ENCODE data around the gene SNPH.

The SNPH gene

DNA sequence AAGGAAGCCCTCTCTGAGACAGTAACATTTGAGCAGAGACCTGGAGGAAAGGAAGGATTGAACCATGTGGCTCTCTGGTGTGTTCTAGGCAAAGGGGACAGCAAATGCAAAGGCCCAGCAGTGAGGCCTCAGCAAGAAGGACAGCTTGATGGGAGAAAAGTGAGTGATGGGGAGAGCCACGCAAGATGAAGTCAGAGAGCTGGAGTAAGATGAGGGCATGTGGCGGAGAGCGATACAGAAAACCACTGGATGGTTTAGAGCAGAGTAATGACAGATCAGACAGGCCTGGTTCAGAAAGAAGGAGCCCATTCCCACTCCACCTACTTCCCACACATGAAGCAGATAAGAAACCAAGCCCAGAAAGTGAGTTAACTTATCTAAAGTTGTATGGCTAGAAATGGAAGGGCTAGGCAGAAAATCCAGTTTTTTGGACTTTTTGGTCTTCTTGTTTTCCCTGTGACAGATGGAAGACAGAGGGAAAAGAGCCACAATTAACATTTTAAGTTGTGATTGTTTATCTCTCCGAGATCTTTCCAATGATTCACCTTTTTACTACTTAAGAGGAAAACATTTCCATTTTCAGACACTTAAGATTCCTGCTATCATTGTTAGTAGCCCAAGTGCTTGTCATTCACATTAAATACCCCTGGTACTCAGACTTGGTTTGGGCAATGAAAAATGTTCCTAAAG is 723 bp upstream of the SNPH start:
- DNase-seq = no peak

GRCh38 chr20:1265916-1266166 is 253 bp upstream of the SNPH start:
- no peak for DNase-seq

- no peak for DNase-seq
Measured at GRCh38 chr20:1267161-1267560, 1.1 kb downstream of the SNPH start.

GRCh38 chr20:1267809-1268374 is 1.8 kb downstream of the SNPH start:
- no peak for DNase-seq

DNA sequence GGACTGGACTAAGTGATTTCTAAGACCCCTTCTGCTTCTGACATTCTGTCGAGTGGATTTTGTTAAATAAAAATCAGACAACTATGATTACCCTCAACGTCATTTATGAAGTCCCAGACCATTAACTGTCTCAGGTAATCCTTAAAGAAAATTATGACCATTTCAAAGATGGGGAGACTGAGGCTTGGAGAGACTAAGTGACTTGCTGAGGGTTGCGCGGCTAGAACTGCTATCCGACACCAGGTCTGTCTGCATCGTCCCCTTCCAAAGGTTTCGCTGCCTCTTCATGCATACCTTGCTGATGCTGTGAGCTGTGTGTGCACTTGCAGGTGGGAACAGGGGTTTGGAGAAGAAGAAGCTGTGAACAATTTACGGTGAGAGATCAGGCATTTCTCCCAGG is 3.1 kb downstream of the SNPH start:
- no peak for DNase-seq

DNA sequence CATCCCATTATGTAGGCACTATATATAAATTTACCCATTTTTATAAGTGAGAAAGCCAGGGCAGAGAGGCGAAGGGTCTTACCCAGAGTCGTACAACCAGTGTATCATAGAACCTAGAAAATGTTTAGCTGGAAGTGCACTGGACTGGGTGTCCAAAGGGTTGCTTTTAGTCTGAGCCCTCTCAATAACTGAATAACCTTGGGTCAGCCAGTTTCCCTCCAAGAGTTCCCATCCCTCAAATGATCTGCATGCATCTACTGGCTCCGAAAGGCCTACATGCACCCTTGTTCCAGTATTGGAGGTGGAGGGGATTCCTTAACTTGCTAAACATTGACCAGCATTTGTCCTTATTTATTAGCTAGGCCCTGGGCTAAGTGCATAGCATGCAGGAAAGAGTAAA is 3.8 kb downstream of the SNPH start:
- DNase-seq = no peak

DNA sequence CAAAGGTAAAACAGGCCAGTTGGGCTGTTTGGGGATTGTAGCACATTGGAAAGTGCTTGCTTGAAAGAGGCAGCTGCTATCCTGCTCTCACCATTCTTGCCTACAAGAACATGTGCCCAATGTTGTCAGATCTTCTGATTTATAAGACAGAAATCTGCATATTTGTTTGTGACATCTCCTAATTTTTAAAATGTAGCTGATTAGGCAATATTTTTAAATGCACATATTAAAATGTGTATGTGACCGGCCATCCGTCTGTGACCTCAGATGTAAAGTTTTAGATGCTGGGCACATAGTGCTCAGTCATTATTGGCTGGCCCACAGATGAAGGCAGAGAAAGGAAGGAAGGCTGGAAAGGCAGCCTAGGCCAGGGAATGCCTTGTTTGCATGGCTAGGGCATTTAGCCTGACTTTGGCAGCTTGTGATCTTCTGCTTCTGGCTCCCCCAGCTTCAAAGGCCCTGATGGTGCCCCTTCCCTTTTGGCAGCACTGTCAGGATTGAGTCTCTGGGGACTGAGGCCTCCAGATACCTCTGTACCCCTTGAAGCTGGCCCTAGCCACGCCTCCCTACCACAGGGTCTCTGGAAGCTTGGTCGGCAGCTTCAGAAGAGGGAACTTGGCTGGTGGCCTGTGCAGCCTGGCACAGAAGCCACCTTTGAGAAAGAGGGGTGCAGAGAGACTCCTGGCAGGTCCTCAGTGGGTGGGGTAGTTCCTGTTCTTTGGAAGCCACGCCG is 6.4 kb downstream of the SNPH start:
- no peak for DNase-seq

DNA sequence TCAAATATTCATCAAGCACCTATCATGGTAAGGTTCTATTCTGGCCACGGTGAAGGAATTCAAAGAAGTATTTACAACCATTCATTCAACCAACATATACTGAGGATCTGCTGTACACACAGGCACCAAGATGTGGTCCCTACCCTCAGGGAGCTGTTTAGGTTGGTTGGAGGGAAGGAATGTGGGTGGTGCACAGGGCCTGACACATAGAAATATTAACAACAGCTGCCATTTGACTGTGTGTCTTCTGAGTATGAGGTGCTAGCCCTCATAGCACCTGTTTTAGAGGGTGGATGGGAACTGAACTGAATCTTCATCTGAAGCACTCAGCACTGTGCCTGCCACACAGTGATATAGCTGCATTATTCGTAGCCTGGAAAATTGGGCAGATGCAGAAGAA is 7.3 kb downstream of the SNPH start:
- DNase-seq = no peak

DNA sequence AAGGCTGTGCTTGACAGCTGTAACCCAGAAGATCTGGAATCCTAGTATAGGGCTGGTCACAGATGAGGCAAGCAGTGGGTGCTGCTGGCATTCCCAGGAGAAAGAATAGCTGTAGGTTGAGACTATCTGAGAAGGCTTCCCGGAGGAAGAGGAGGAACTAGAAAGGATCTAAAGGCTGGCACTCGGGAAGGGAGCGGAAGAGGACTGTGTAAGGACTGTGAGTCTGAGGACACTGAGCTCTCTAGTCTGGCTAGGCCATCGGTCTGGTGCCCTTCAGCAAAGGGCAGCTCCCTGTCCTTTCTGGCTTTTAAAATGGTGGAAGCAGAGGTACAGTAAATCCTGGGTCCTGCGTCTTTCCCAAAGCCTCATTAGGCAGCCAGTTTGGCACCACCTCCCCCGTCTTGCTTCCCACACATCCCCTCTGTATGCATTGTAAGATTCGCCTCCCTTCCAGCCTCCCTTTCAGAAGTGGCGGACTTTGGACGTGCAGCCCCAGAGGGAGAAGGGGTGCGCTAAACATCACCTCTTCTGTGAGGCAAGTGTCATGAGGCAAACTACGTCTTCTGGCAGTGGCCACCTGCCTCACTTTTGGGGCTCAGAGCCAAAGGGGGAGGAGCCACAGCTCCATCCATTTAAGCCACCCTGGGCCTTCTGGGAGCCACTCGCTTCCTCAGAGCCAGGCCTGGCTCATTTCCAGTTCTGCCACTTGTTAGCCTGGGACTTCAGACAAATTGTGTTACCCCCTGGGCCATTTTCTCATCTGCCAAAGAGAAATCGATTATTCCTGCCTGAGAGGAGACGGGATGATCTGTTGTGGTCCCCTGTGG is 8.6 kb downstream of the SNPH start:
- no peak for DNase-seq

- no peak for DNase-seq
Measured at GRCh38 chr20:1275919-1276318, 9.8 kb downstream of the SNPH start.

- DNase-seq = no peak
Measured at GRCh38 chr20:1277529-1278322, 11.6 kb downstream of the SNPH start.

DNA sequence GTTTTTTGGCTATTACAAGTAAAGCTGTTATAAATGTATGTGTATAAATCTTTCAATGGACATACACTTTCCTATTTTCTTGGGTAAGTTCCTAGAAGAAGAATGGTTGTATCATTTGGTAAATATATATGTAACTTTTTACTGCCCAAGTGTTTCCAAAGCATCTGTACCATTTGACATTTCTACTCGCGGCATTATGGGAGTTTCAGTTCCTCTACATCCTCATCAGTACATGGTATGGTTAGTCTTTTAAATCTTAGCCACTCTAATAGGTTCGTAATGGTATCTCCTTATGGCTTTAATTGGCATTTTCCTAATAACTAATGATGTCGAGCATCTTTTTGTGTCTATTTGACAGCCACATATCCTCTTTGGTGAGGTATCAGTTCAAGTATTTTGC is 12.9 kb downstream of the SNPH start:
- no peak for DNase-seq

DNA sequence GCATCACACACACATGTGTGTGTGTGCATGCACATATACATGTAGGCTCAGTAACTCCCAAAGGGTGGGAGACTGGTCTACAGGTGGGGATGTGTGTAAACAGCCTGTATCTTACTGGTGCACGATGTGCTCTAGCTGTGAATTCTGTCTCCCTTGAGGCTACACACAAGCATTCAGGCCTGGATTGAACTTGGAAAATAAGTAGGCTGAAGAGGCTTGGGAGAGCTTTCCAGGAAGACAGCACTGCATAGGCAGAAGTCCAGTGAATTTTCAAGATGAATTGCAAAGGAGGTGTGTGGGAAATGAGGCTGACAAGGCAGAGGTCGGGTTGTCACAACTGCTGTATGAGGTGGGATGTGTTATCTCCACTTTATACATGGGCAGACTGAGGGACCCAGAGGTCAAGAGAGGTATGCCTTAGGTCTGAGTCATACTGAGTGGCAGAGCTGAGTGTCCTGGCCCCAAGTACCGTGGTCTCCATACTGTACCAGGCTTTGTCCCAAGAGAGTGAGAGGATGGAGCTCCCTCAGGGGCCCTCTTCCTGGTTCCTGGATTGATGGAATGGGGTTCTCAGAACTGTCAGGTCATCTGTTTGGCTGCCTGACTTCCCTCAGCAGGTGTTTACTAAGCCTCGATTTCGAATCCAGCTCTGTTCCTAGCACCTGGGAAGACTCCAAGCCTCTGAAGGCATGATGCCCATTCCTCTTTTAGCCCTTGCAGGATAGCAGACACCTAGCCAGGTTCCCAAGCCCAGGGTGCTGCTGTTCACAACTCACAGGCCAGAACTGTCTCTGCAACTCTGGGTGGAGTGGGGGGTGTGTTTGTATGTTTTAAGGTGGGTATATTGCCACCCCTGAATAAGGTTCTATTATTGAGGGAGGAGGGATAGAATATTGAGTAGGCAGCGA is 14.4 kb downstream of the SNPH start:
- no peak for DNase-seq

GRCh38 chr20:1281279-1282057 is 15.4 kb downstream of the SNPH start:
- no peak for DNase-seq

DNA sequence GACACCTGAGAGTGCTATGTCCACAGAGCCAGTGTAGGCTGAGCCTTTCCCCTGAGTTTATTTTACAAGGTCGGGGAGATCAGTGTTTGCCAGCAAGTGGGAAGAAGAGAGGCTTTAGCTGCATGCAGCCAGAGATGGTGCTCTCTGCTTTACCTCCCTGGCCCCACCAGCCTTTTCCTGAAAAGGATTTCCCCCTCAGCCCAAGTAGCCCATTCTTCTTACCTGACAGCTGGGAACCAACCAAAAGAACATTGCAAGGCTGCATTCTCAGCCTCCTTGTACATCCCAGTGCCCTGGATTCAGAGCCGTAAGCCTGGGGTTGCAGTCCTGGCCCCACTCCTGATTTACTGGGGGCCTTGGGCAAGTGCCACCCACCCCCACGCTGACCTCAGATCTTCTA is 16.9 kb downstream of the SNPH start:
- no peak for DNase-seq

GRCh38 chr20:1283522-1284510 is 17.7 kb downstream of the SNPH start:
- no peak for DNase-seq

- no peak for DNase-seq
Measured at GRCh38 chr20:1286267-1287024, 20.4 kb downstream of the SNPH start.

- no peak for DNase-seq
Measured at GRCh38 chr20:1287306-1287705, 21.2 kb downstream of the SNPH start.
